Astrocyte of the cerebellum (primary cell): ENCODE results near the gene FCGR2B.
"Not testable (repeated sequence)": the region's sequence is repeated elsewhere in the genome, so short reads cannot be mapped to it uniquely, and the experiment has no call there.

Source experiments
- DNase-seq: peaks from one replicate; pipeline ENCODE4 v3.0.0-alpha.2; 2011; ENCODE audit warnings: low read depth
- H3K4me3 ChIP-seq: 2 replicates; pipeline ENCODE4 v1.5.1; 2011; ENCODE audit warnings: mild to moderate bottlenecking, low read depth, low read length, moderate library complexity
- CTCF ChIP-seq: IDR thresholded peaks from 2 replicates; pipeline ENCODE4 v1.5.1; 2012; ENCODE audit warnings: low read length, low read depth, moderate library complexity, mild to moderate bottlenecking; ENCODE audit errors: missing control alignments
- in situ Hi-C: cut with HindIII; loops from 2 replicates; pipeline ENCODE4 v1.10.0; 2017; ENCODE audit warnings: low sequenced_read_pairs

FCGR2B gene

GRCh38 chr1:161676441-161676840 is 13.5 kb downstream of the FCGR2B start:
- no peak overlapping the region for H3K4me3 ChIP-seq
- TF ChIP-seq CTCF, result no peak
- DNase-seq, result no peak
- in situ Hi-C loops, result no loop called here

GRCh38 chr1:161676958-161677689 is 14.2 kb downstream of the FCGR2B start:
- in situ Hi-C loops, result no loop called here
- no peak for DNase-seq
- no peak overlapping the region for H3K4me3 ChIP-seq
- no peak for TF ChIP-seq CTCF

- DNase-seq, result no peak
- H3K4me3 ChIP-seq, result no peak overlapping the region
- no peak for TF ChIP-seq CTCF
- in situ Hi-C loops, result no loop called here
Measured at GRCh38 chr1:161678500-161678899, 15.6 kb downstream of the FCGR2B start.

GRCh38 chr1:161681879-161682278 is 18.9 kb downstream of the FCGR2B start:
- in situ Hi-C loops, result no loop called here
- TF ChIP-seq CTCF, result no peak
- no peak for DNase-seq
- H3K4me3 ChIP-seq, result no peak overlapping the region

GRCh38 chr1:161688946-161689345 is 26.0 kb downstream of the FCGR2B start:
- DNase-seq, result no peak

GRCh38 chr1:161691846-161692245 is 28.9 kb downstream of the FCGR2B start:
- TF ChIP-seq CTCF, result no peak
- in situ Hi-C loops, result no loop called here
- no peak for DNase-seq
- no peak overlapping the region for H3K4me3 ChIP-seq

More at GRCh38 chr1:161688946-161689345, 26.0 kb downstream of the FCGR2B start:
- no peak for TF ChIP-seq CTCF
- H3K4me3 ChIP-seq, result no peak overlapping the region
- in situ Hi-C loops, result no loop called here

GRCh38 chr1:161693020-161693712 is 30.2 kb downstream of the FCGR2B start:
- DNase-seq, in situ Hi-C loops, H3K4me3 ChIP-seq: not testable (repeated sequence)

GRCh38 chr1:161698302-161698701 is 35.4 kb downstream of the FCGR2B start:
- in situ Hi-C loops, H3K4me3 ChIP-seq, DNase-seq: not testable (repeated sequence)
